Progenitor cell of endocrine pancreas (in vitro differentiated cells): Measurements from ENCODE around the gene TIE1. TPM values are rescaled to one million over a fixed set of nuclear protein-coding genes. Genes with fewer than 3 reads are reported as not detected.

Experiments
- DNase-seq: peaks from one replicate; pipeline ENCODE4 v3.0.0; 2021; ENCODE audit warnings: low spot score; ENCODE audit not compliant: unreplicated experiment
- H3K27ac Mint-ChIP-seq: 2 replicates; pipeline ENCODE4 v1.8.0; 2021; ENCODE audit warnings: mild to moderate bottlenecking, moderate library complexity, mixed read lengths
- H3K27me3 Mint-ChIP-seq: 2 replicates; pipeline ENCODE4 v1.8.0; 2021; ENCODE audit warnings: mixed read lengths
- H3K36me3 Mint-ChIP-seq: 2 replicates; pipeline ENCODE4 v1.8.0; 2022; ENCODE audit warnings: mixed read lengths; ENCODE audit not compliant: insufficient read depth
- H3K4me1 Mint-ChIP-seq: 2 replicates; pipeline ENCODE4 v1.8.0; 2021; ENCODE audit warnings: low read depth, mixed read lengths
- H3K4me3 Mint-ChIP-seq: 2 replicates; pipeline ENCODE4 v1.8.0; 2021; ENCODE audit warnings: low read depth, mild to moderate bottlenecking, moderate library complexity, mixed read lengths
- H3K9me3 Mint-ChIP-seq: 2 replicates; pipeline ENCODE4 v1.8.0; 2021; ENCODE audit warnings: low read depth, mixed read lengths
- CTCF ChIP-seq: fragments of 200-600 bp; sonication (generic); IDR thresholded peaks from one replicate; pipeline ENCODE4 v1.5.0; 2021; ENCODE audit warnings: antibody characterized with exemption, mild to moderate bottlenecking; ENCODE audit not compliant: unreplicated experiment
- total RNA-seq: library from RNA; stranded (reverse); gene quantifications from 2 replicates; pipeline ENCODE4 v1.2.1, GENCODE V29; 2021

The TIE1 gene
- total RNA-seq, 1 donor from 2014 or later, result 1.2 TPM

- no peaks in the 10 kb centered on the region for H3K27me3 Mint-ChIP-seq
- no peaks in the 10 kb centered on the region for H3K36me3 Mint-ChIP-seq
- DNase-seq, result no peak
- H3K9me3 Mint-ChIP-seq, result peaks cover 8% of the 10 kb centered on the region
- H3K4me3 Mint-ChIP-seq, result no peak overlapping the region
- no peak overlapping the region for H3K27ac Mint-ChIP-seq
- TF ChIP-seq CTCF, result no peak
- no peaks in the 10 kb centered on the region for H3K4me1 Mint-ChIP-seq
Observed at GRCh38 chr1:43327549-43328292, 26.9 kb downstream of the TIE1 start.

- Mint-ChIP-seq H3K27me3 (peaks cover 5% of the 10 kb centered on the region), H3K4me1 (no peaks in the 10 kb centered on the region), H3K4me3 (no peak overlapping the region), H3K9me3 (peaks cover 4% of the 10 kb centered on the region), H3K27ac (no peak overlapping the region), H3K36me3 (no peaks in the 10 kb centered on the region)
- no peak for DNase-seq
- no peak for TF ChIP-seq CTCF
Observed at GRCh38 chr1:43329995-43330751, 29.4 kb downstream of the TIE1 start.

GRCh38 chr1:43331688-43332087 lies 30.9 kb downstream of the TIE1 start:
- Mint-ChIP-seq H3K27me3 (peaks cover 5% of the 10 kb centered on the region), H3K9me3 (no peaks in the 10 kb centered on the region), H3K4me3 (no peak overlapping the region), H3K36me3 (no peaks in the 10 kb centered on the region), H3K4me1 (no peaks in the 10 kb centered on the region), H3K27ac (no peak overlapping the region)
- no peak for TF ChIP-seq CTCF
- DNase-seq, result no peak

- Mint-ChIP-seq H3K9me3 (no peaks in the 10 kb centered on the region), H3K27ac (peak overlapping the region; percentile 20), H3K4me1 (no peaks in the 10 kb centered on the region), H3K27me3 (peaks cover 5% of the 10 kb centered on the region), H3K36me3 (no peaks in the 10 kb centered on the region), H3K4me3 (no peak overlapping the region)
- no peak for TF ChIP-seq CTCF
- no peak for DNase-seq
Observed at GRCh38 chr1:43334453-43335205, 33.8 kb downstream of the TIE1 start.

GRCh38 chr1:43337588-43337987 lies 36.8 kb downstream of the TIE1 start, which contains the start of gene MPL:
Gene MPL (plus strand): TSS chr1:43337818. CDS start chr1:43337849, 31 bp downstream.
- no peak for DNase-seq
- Mint-ChIP-seq H3K27ac (no peak within 1 kb of the TSS), H3K36me3 (no peaks in the 10 kb centered on the region), H3K9me3 (no peaks in the 10 kb centered on the region), H3K4me3 (no peak within 1 kb of the TSS), H3K4me1 (peaks cover 7% of the 10 kb centered on the region), H3K27me3 (peaks cover 5% of the 10 kb centered on the region)
- no peak for TF ChIP-seq CTCF
